A549 (cell line): ENCODE results near the gene LIPA.

Experiments
- BCL3 ChIP-seq: fragments of >200 bp; sonication (Bioruptor Twin); formaldehyde crosslinking; IDR thresholded peaks from 3 replicates; pipeline ENCODE4 v1.6.1; 2016
- BHLHE40 ChIP-seq: IDR thresholded peaks from 2 replicates; pipeline ENCODE4 v1.6.1; 2012; ENCODE audit warnings: low read depth, low read length, inconsistent platforms
- CTCF ChIP-seq: fragments of >200 bp; sonication (Bioruptor Twin); formaldehyde crosslinking; IDR thresholded peaks from 3 replicates; pipeline ENCODE4 v1.5.1; 2016
- EP300 ChIP-seq, 2 experiments: fragments of >200 bp; sonication (Bioruptor Twin); formaldehyde crosslinking; IDR thresholded peaks; 2 replicates in 1 of 2; 3 replicates in 1 of 2; pipeline ENCODE4 v1.6.1; 2016 to 2017
- HDAC2 ChIP-seq: fragments of 200-600 bp; sonication (generic); IDR thresholded peaks from 2 replicates; pipeline ENCODE4 v1.6.1; 2016
- JUN ChIP-seq, 2 experiments: fragments of >200 bp; sonication (Bioruptor Twin); formaldehyde crosslinking; IDR thresholded peaks; 2 replicates in 1 of 2; 3 replicates in 1 of 2; pipeline ENCODE4 v1.6.1; 2016 to 2017
- MAX ChIP-seq: IDR thresholded peaks from 2 replicates; pipeline ENCODE4 v1.6.1; 2012
- NPAS2 ChIP-seq: fragments of 250-450 bp; sonication (Bioruptor Pico); IDR thresholded peaks from 2 replicates; pipeline ENCODE4 v1.8.0; 2022; ENCODE audit warnings: mild to moderate bottlenecking, moderate library complexity, borderline replicate concordance
- PHF8 ChIP-seq: fragments of 200-600 bp; sonication (generic); IDR thresholded peaks from 2 replicates; pipeline ENCODE4 v1.6.1; 2016; ENCODE audit warnings: low read depth, mild to moderate bottlenecking, antibody characterized with exemption, moderate library complexity, borderline replicate concordance
- POLR2A ChIP-seq: IDR thresholded peaks from 2 replicates; pipeline ENCODE4 v1.6.1; 2012; ENCODE audit warnings: mild to moderate bottlenecking, low read length
- RCOR1 ChIP-seq: fragments of 150-350 bp; IDR thresholded peaks from 2 replicates; pipeline ENCODE4 v1.6.1; 2014; ENCODE audit warnings: antibody characterized with exemption, low read length, low read depth
- SMC3 ChIP-seq: fragments of >200 bp; sonication (Bioruptor Twin); formaldehyde crosslinking; IDR thresholded peaks from 3 replicates; pipeline ENCODE4 v1.6.1; 2018; ENCODE audit warnings: inconsistent platforms
- ZFP36 ChIP-seq: fragments of 450-650 bp; IDR thresholded peaks from 2 replicates; pipeline ENCODE4 v1.6.1; 2014; ENCODE audit warnings: borderline replicate concordance; ENCODE audit not compliant: partially characterized antibody
- TF ChIP-seq, protein P1 (sequence below): fragments of 200-600 bp; sonication (generic); IDR thresholded peaks from 2 replicates; pipeline ENCODE4 v1.6.1; 2016; ENCODE audit warnings: antibody characterized with exemption, mild to moderate bottlenecking, moderate library complexity

- TF ChIP-seq POLR2A (no peak), BCL3 (no peak), RCOR1 (no peak), ZFP36 (no peak), HDAC2 (no peak), CTCF (no peak), NPAS2 (no peak), JUN (IDR thresholded peaks at IDR 0.05) (no peak), PHF8 (no peak), SMC3 (no peak), EP300 (IDR thresholded peaks at IDR 0.05) (no peak), BHLHE40 (no peak), MAX (no peak)
- TF ChIP-seq, protein P1, sequence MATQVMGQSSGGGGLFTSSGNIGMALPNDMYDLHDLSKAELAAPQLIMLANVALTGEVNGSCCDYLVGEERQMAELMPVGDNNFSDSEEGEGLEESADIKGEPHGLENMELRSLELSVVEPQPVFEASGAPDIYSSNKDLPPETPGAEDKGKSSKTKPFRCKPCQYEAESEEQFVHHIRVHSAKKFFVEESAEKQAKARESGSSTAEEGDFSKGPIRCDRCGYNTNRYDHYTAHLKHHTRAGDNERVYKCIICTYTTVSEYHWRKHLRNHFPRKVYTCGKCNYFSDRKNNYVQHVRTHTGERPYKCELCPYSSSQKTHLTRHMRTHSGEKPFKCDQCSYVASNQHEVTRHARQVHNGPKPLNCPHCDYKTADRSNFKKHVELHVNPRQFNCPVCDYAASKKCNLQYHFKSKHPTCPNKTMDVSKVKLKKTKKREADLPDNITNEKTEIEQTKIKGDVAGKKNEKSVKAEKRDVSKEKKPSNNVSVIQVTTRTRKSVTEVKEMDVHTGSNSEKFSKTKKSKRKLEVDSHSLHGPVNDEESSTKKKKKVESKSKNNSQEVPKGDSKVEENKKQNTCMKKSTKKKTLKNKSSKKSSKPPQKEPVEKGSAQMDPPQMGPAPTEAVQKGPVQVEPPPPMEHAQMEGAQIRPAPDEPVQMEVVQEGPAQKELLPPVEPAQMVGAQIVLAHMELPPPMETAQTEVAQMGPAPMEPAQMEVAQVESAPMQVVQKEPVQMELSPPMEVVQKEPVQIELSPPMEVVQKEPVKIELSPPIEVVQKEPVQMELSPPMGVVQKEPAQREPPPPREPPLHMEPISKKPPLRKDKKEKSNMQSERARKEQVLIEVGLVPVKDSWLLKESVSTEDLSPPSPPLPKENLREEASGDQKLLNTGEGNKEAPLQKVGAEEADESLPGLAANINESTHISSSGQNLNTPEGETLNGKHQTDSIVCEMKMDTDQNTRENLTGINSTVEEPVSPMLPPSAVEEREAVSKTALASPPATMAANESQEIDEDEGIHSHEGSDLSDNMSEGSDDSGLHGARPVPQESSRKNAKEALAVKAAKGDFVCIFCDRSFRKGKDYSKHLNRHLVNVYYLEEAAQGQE: no peak
Measured at GRCh38 chr10:89241026-89241425, 10.5 kb downstream of the LIPA start.
